ENCODE results near the gene ZFYVE9. TPM values are rescaled to one million over a fixed set of nuclear protein-coding genes. Genes with fewer than 3 reads are reported as not detected.

The ZFYVE9 gene
- total and polyA plus RNA-seq, 2 of the 8 experiments (the other 6 are each of a cell fraction or from before 2014, with no cell fraction given), result 5.8 to 26.5 TPM

GRCh38 chr1:52216907-52217458 is 75.1 kb downstream of the ZFYVE9 start:
- H3K4me3 ChIP-seq (ENCODE audit: extremely low read depth in 1 of 4, insufficient read depth in 2 of 4, low read depth in 3 of 4, low read length in 4 of 4), result no peak overlapping the region
- TF ChIP-seq JUND (IDR thresholded peaks at IDR 0.05; ENCODE audit: low read length) (no peak), CEBPB (IDR thresholded peaks at IDR 0.05; ENCODE audit: low read depth, low read length) (peak; percentile 90)
- no peak overlapping the region for H2BK15ac ChIP-seq (ENCODE audit: low read length)
- no peaks in the 10 kb centered on the region for H3K27me3 ChIP-seq (replicated peaks in 1 of 4; ENCODE audit: control insufficient read depth in 3 of 4, extremely low read depth in 1 of 4, insufficient read depth in 3 of 4, low read length in 3 of 4)
- DNase-seq (ENCODE audit: low read depth in 1 of 2, low spot score in 2 of 2) (no peak), FAIRE-seq (no peak)
- H3K23ac ChIP-seq (ENCODE audit: insufficient read length), result no peak overlapping the region
- H2AK5ac ChIP-seq (ENCODE audit: low read depth, low read length), result no peak overlapping the region
- H2BK12ac ChIP-seq (ENCODE audit: low read depth, low read length), result no peak overlapping the region
- H3K4me1 ChIP-seq (replicated peaks in 1 of 4; ENCODE audit: control insufficient read depth in 3 of 4, insufficient read depth in 4 of 4, low read length in 3 of 4), result peaks cover 0 to 3% (median 0%) of the 10 kb centered on the region in 4 experiments; a peak in 2 of 7 replicates
- no peak overlapping the region for H2BK120ac ChIP-seq (replicated peaks; ENCODE audit: low read depth, low read length)
- no peaks in the 10 kb centered on the region for H4K20me1 ChIP-seq (replicated peaks in 1 of 2; ENCODE audit: control insufficient read depth in 1 of 2, insufficient read depth in 2 of 2, low read length in 2 of 2)
- H2BK5ac ChIP-seq (ENCODE audit: low read depth, low read length), result no peak overlapping the region
- H3K4ac ChIP-seq (replicated peaks; ENCODE audit: insufficient read length, low read depth, low read length), result no peak overlapping the region
- H3K36me3 ChIP-seq (ENCODE audit: control insufficient read depth in 2 of 4, insufficient read depth in 4 of 4, low read length in 3 of 4), result peaks cover 0 to 12% (median 0%) of the 10 kb centered on the region in 4 experiments; a peak in 1 of 8 replicates
- no peaks in the 10 kb centered on the region for H3K79me1 ChIP-seq (ENCODE audit: low read depth, low read length)
- H4K91ac ChIP-seq (replicated peaks; ENCODE audit: insufficient read length, low read length), result no peak overlapping the region
- H2BK20ac ChIP-seq (ENCODE audit: low read length), result no peak overlapping the region
- no peaks in the 10 kb centered on the region for H3K9me3 ChIP-seq (ENCODE audit: insufficient read depth in 2 of 2, low read depth in 1 of 2, low read length in 1 of 2)
- no peak overlapping the region for H3K14ac ChIP-seq (ENCODE audit: insufficient read length)
- no peaks in the 10 kb centered on the region for H3K23me2 ChIP-seq (ENCODE audit: low read depth, low read length)
- no peak overlapping the region for H3K9ac ChIP-seq (replicated peaks in 1 of 4; ENCODE audit: extremely low read depth in 1 of 4, low read depth in 3 of 4, low read length in 3 of 4)
- POLR2A ChIA-PET (ENCODE audit: partially characterized antibody), result no interaction called here
- CTCF ChIA-PET (ENCODE audit: partially characterized antibody), result interaction anchor here (1.3 kb wide), 1 partner anchor 56 kb away, joined by 3 read pairs; no protein-coding TSS in a partner anchor
- H4K8ac ChIP-seq (ENCODE audit: extremely low read depth, insufficient read depth, low read length), result no peak overlapping the region
- H3K18ac ChIP-seq (ENCODE audit: extremely low read depth, low read length), result no peak overlapping the region
- H3K27ac ChIP-seq (ENCODE audit: low read depth, low read length), result no peak overlapping the region
- H3K4me2 ChIP-seq (ENCODE audit: insufficient read depth in 1 of 2, low read depth in 2 of 2, low read length in 2 of 2), result no peak overlapping the region
- H2AFZ ChIP-seq (ENCODE audit: low read length), result no peak overlapping the region
- H3K79me2 ChIP-seq (ENCODE audit: control insufficient read depth in 1 of 2, insufficient read depth in 2 of 2, low read length in 2 of 2), result no peaks in the 10 kb centered on the region; a peak in 1 of 4 replicates
- no peak overlapping the region for H3K56ac ChIP-seq (replicated peaks; ENCODE audit: insufficient read length, low read depth, low read length)
- WGBS, 2 experiments (ENCODE audit: extremely low coverage in 1 of 2, insufficient coverage in 1 of 2, insufficient read length in 1 of 2, insufficient replicate concordance in 2 of 2, low coverage in 1 of 2, low lambda C conversion rate in 2 of 2, missing lambda C conversion rate in 1 of 2), result 76% methylated on average over 5 of the region's 5 CpGs; no CpG with 5 or more reads in 1 of the 2 experiments
- no peak overlapping the region for H4K5ac ChIP-seq (ENCODE audit: insufficient read length, low read depth, low read length)

Measured in H1 (cell line).